Stomach (tissue), 4 donors: ENCODE measurements around the gene ZKSCAN7.

Experiments
- CTCF ChIP-seq, 7 experiments: fragments of 450-650 bp in 4 of 7; fragments of 200-600 bp in 3 of 7; sonication (generic) in 3 of 7; IDR thresholded peaks; one replicate each; pipeline ENCODE4 v1.5.1; 2016 to 2019; ENCODE audit warnings: antibody characterized with exemption in 7 of 7, control low read depth in 2 of 7, mild to moderate bottlenecking in 1 of 7
- EP300 ChIP-seq: sonication (generic); formaldehyde crosslinking; IDR thresholded peaks from one replicate; pipeline ENCODE4 v1.6.1; 2017; ENCODE audit warnings: antibody characterized with exemption
- POLR2A ChIP-seq, 4 donors: fragments of 450-650 bp; IDR thresholded peaks; one replicate each; pipeline ENCODE4 v1.6.1; 2016; ENCODE audit warnings: antibody characterized with exemption in 4 of 4, control low read depth in 2 of 4, mild to moderate bottlenecking in 1 of 4, moderate library complexity in 1 of 4
- POLR2AphosphoS5 ChIP-seq, 3 donors: sonication (generic); formaldehyde crosslinking; IDR thresholded peaks; one replicate each; pipeline ENCODE4 v1.6.1; 2016; ENCODE audit warnings: antibody characterized with exemption in 3 of 3

DNA sequence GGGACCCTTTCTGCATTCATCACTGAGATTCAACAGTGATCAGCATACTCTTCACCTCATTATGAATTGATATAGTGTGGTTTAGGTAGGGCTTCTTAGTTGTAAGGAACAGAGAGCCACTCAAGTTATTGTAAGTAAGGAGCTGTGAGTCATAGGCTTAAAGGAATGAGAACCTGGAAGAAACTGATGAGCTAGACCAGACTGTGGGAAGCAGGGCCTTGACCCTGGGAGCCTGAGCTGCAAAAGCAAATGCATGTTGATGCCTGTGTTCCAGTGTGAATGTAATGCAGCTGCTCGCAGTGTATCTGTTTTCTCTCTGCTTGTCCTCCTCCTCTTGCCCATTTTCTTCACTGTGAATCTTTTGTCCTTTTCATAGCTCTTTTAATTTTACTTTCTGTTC is 13.6 kb downstream of the ZKSCAN7 start:
- TF ChIP-seq CTCF (IDR thresholded peaks at IDR 0.05) (no peak), POLR2A (IDR thresholded peaks at IDR 0.05) (no peak), POLR2AphosphoS5 (IDR thresholded peaks at IDR 0.05) (no peak), EP300 (no peak)
